ENCODE results near the gene CCN6. TPM values are rescaled to one million over a fixed set of nuclear protein-coding genes. Genes with fewer than 3 reads are reported as not detected.

CCN6 gene
- under 1 TPM in 1 of 4 donors, not detected in 3; 0.56 TPM for total RNA-seq

DNA sequence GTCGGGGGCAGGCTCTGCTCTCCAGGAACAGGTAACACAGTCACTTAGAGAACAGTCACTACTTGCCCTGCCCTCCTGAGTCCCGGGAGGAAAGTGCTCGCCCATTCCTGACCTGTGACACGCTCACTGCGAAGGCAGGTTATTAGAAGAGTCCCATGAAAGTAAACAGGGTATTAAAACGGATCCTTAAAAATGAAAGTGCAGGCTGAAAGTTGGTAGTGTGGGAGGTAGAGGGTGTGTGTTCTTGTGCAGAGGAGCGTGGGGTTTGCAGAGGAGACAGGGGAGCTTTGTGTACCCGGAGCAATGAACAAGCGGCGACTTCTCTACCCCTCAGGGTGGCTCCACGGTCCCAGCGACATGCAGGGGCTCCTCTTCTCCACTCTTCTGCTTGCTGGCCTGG lies at the start of gene CCN6:
Gene CCN6 (plus strand): TSS at position 104 of the 400 bp plus-strand sequence. CDS start 254 bp downstream, at position 358.
- ATAC-seq (ENCODE audit: low FRiP score) (no peak), DNase-seq (ENCODE audit: low spot score) (no peak)
- TF ChIP-seq, protein P1, sequence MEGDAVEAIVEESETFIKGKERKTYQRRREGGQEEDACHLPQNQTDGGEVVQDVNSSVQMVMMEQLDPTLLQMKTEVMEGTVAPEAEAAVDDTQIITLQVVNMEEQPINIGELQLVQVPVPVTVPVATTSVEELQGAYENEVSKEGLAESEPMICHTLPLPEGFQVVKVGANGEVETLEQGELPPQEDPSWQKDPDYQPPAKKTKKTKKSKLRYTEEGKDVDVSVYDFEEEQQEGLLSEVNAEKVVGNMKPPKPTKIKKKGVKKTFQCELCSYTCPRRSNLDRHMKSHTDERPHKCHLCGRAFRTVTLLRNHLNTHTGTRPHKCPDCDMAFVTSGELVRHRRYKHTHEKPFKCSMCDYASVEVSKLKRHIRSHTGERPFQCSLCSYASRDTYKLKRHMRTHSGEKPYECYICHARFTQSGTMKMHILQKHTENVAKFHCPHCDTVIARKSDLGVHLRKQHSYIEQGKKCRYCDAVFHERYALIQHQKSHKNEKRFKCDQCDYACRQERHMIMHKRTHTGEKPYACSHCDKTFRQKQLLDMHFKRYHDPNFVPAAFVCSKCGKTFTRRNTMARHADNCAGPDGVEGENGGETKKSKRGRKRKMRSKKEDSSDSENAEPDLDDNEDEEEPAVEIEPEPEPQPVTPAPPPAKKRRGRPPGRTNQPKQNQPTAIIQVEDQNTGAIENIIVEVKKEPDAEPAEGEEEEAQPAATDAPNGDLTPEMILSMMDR (IDR thresholded peaks at IDR 0.05) = no peak

DNA sequence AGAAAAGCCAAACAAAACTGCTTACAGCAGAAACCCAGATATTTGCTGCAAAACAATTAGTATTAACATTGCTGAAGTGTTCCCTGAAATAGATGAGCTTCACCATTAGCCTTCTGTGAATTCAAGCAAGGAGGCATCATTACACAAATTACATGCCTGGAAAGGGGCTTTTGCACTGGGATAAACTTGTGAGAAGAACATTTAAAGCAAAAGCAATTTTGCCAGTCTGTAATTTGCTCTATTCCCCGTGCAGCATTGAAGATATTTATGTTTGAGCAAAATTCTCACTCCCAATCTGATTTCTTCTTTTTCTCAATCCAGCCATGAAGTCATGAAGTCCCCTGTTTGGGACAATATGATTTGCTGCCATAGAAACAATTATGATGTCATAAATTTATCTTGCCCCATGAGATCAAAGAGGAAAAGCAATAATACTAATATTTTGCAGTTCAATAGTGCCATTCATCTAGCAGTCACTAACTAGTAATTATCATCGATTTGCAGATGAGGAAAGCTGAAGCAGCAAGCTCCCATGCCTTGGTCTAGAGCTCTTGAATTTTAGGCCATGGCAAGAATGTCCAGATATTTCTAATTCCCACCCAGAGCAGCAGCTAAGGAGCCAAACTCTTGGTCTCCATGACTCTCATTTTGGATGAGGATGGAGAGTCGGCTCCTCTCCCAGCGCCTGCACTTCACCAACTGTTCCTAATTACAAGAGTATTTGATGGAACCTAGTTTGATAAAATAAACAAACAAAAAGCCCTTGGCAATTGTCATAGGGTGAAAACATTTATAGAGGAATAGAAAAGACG lies 49.5 kb upstream of the CCN6 start:
- TF ChIP-seq, protein P1 (IDR thresholded peaks at IDR 0.05) = no peak
- ATAC-seq (ENCODE audit: low FRiP score) (no peak), DNase-seq (ENCODE audit: low spot score) (no peak)

DNA sequence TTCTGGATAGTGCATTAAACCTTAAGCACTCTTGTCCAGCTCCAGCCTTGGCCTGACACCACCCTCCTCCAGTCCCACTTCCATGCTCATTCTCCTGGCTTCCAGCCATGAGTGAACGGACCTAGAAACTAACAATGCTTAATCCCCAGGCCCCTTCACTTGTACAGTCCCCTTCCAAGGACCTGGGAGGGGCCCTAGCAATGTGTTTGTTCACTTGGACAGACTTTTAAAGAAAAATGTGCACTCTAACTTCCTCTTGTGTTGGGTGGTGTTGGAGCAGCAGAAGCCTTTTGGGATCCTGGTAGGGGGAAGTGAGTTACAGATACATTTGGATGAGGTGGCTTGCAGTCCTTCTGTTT lies 48.9 kb upstream of the CCN6 start:
- TF ChIP-seq, protein P1 (IDR thresholded peaks at IDR 0.05) = no peak
- DNase-seq (ENCODE audit: low spot score) = no peak
- no peak for ATAC-seq (ENCODE audit: low FRiP score)

DNA sequence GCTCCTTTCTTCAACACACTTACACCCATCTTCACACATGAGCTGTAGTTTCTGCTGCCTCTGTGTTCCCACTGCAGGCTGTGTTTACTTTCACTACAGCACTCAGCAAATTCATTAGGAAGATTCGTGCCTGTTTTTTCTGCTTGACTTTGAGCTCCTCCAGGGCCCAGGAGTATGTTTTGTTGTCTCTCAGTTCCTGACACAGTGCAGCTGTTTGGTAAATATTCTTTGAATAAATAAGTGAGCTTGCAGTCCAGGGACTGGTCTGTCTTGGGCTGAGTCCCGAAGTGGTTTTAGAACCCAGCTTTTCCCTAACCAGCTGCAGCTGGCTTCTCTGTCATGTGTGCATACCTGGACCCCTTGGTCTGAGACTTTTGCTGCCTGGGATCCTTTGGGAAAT lies 46.6 kb upstream of the CCN6 start:
- TF ChIP-seq, protein P1 (IDR thresholded peaks at IDR 0.05) = no peak
- no peak for ATAC-seq (ENCODE audit: low FRiP score)
- no peak for DNase-seq (ENCODE audit: low spot score)

DNA sequence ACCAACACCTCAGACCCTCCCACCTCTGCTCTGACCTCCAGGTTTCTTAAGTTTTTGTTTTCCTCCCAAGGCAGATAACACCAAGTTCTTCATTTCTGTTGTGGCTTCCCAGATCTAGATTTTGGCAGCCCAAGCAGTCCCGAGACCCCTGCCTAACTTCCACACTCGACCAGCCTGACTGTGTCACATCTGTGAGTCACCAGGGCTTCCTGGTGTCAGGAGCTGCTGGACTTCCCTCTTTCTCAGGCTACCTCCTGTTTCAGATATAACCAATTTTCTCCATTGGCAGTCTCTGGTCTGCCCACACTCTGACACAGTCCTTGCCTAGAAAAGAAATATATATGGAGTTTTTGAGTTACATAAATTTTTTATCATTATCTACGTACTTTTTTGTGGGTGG lies 46.1 kb upstream of the CCN6 start:
- DNase-seq (ENCODE audit: low spot score) (no peak), ATAC-seq (ENCODE audit: low FRiP score) (peak; percentile 38)
- TF ChIP-seq, protein P1 (IDR thresholded peaks at IDR 0.05) = no peak

DNA sequence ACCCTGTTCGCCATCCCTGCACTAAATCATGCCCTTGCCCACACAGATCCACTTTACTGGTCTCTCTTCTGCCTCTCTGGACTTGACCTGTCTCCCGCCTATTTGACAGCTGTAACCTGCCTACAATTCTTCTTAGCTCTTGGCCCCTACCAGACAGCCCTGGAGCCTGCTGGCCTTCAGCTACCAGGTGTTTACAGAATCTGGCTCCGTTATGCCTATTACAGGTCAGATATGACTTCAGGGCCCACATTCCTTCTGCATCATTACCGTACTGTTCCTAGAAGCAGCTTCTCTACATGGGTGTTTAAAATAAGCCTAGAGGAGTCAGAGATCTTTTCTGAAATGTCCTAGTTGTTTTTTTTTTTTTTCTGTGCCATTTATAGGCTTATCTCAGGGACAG lies 45.4 kb upstream of the CCN6 start:
- DNase-seq (ENCODE audit: low spot score) (no peak), ATAC-seq (ENCODE audit: low FRiP score) (no peak)
- TF ChIP-seq, protein P1 (IDR thresholded peaks at IDR 0.05) = no peak

DNA sequence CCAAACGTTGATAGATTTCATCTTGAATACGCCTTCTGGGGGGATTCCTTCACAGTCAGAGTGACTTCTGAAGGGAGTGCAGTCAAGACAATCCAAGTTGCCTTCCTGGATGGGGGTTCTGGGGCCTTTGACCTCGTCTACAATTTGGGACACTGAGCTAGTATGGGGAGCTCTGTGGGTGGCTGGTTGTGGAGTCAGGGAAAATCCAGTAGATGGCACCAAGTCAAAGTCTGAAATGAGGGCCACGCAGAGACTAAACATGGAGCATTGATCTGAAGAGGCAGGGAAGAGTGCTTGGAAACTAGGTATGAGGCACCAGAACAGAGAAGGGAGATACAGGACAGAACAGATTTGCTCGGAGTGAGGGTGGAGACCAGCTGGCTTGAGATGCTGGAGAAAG lies 43.6 kb upstream of the CCN6 start:
- TF ChIP-seq, protein P1 (IDR thresholded peaks at IDR 0.05) = no peak
- DNase-seq (ENCODE audit: low spot score) (no peak), ATAC-seq (ENCODE audit: low FRiP score) (no peak)

All from omental fat pad (tissue), 4 donors.